ENCODE results near the gene SRGN.
"Not testable (repeated sequence)": the region's sequence is repeated elsewhere in the genome, so short reads cannot be mapped to it uniquely, and the experiment has no call there.

Gene SRGN

DNA sequence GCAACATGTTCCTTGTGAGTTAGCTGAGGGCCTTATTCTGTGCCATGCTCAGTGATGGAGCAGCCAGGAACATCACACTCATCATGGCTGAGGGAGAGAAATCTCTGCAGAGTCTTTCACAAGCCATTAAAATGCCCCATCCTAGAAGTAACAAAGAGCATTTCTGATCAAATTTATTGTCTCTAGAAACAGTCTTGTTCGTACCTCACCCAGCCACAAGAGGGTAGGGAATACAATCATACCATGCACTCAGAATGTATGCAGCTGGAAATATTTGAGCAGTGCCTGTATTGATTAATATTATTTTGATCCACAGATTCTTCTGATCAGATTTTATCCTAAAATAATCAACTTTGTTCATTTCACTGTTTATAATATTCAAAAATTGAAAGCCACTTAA, 53.4 kb downstream of the SRGN start:
- DNase-seq (ENCODE audit: low spot score) = no peak

DNA sequence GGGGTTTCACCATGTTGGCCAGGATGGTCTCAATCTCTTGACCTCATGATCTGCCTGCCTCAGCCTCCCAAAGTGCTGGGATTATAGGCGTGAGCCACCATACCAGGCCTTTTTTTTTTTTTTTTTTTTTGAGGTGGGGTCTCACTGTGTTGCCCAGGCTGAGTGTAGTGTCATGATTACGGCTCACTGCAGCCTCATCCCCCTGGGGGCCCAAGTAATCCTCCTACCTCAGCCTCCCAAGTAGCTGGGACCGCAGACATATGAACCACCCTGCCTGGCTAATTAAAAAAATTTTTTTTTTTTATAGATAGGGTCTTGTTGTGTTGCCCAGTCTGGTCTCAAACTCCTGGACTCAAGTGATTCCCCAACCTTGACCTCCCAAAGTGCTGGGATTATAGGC, 54.2 kb downstream of the SRGN start:
- not testable (repeated sequence) for DNase-seq (ENCODE audit: low spot score)

DNA sequence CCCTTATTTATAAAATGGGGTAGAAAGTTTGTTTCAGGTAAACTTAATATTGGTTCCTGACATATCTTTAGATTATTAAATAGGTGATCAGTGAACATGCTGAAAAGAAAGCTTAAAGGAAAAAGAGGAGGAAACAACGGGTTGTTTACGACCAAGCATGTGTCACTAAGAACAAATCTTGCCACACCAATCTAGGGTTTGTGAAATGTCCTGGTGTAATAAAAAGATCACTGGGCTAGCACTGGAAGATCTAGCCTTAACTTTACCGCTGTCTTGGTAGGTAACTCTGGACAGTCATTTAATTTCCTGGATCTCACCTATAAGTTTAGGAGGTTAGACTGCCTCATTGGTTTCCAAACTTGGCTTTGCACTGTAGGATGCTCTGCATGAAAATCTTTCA, 55.1 kb downstream of the SRGN start:
- DNase-seq (ENCODE audit: low spot score) = no peak

DNA sequence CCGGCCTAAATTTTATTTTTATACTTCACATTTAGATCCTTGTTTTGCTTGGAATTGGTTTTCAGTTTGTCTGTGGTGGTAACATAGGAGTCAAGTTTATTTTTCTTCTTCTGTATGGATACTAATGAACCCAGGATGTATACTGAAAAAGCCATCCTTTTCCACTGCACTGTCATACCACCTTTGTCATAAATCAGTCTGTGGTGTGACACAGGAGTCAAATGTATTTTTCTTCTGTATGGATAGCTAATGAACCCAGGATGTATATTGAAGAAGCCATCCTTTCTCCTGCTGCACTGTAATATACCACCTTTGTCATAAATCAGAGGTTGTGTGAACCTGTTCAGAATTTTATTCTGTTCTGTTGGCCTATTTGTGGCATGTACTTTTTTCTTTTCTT, 57.4 kb downstream of the SRGN start:
- DNase-seq (ENCODE audit: low spot score) = no peak

DNA sequence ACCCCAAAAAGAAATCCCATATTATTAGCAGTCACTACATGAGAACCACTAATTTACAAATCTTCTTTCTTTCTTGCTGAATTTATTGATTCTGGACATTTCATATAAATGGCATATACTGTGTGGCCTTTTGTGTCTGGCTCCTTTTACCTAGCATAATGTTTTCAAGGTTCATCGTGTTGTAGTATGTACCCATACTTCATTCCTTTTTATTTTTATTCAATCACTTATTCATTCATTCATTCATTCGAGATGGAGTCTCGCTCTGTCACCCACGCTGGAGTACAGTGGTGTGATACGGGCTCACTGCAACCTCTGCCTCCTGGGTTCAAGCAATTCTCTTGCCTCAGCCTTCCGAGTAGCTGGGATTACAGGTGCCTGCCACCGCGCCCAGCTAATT, 58.0 kb downstream of the SRGN start:
- DNase-seq (ENCODE audit: low spot score) = no peak

DNA sequence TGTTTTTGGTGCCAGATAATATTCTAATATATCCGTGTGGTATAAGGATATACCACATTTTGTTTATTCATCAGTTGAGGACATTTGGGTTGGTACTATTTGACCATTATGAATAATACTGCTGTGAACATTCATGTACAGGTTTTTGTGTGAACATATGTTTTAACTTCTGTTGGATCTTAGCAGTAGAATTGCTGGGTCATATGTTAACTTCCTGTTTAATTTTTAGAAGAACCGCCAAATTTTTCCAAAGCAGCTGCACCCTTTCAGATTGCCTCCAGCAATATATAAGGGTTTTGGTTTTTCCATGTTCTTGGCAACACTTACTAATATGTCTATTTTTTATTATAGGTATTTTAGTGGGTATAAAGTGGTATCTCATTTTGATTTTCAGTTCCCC, 58.9 kb downstream of the SRGN start:
- DNase-seq (ENCODE audit: low spot score) = no peak

DNA sequence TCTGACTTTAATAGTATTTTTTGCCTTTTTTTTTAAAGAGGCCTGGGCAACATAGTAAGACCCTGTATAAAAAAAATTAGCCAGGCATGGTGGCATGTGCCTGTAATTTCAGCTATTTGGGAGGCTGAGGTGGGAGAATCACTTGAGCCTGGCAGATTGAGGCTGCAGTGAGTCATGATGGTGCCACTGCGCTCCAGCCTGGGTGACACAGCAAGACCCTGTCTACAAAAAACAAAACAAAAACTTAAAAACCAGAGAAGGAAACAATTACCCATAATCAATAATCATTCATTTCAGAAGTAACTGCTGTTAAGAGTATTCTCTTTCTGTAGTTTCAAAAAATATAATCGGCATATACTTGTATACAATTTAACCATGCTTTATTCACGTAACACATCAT, 64.1 kb downstream of the SRGN start:
- no peak for DNase-seq (ENCODE audit: low spot score)

DNA sequence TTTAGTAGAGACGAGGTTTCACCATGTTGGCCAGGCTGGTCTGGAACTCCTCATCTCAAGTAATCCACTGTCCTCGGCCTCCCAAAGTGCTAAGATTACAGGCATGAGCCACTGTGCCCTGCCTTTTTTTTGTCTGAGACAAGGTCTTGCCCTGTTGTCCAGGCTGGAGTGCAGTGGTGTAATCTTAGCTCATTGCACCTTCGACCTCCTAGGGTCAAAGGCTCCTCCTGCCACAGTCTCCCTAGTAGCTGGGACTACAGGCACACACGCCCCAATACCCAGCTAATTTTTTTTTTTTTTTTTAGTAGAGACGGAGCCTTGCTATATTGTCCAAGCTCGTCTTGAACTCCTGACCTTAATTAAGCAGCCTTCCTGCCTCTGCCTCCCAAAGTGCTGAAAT, 65.3 kb downstream of the SRGN start:
- no peak for DNase-seq (ENCODE audit: low spot score)
